Calu3 (cell line): ENCODE data around the gene DIP2A. TPM values are rescaled to one million over a fixed set of nuclear protein-coding genes. Genes with fewer than 3 reads are reported as not detected.
A peak's percentile ranks its signal among the peaks of the same experiment; 100 is the strongest.

Source experiments
- BruUV-seq: library from RNA; stranded (reverse); fragments of 400-500 nt; replicated peaks from 2 replicates; lab custom pipeline; 2021; lab: Mats Ljungman, UMichigan
- CTCF ChIA-PET: fragments of 300-600 bp; sonication (Branson Sonifier 250); formaldehyde crosslinking; loops from one replicate; lab custom pipeline; 2022; ENCODE audit warnings: antibody characterized with exemption; lab: Charles Lee
- DNase-seq: peaks from one replicate; pipeline ENCODE4 v3.0.0; 2022
- H3K27ac Mint-ChIP-seq: one replicate; pipeline ENCODE4 v1.8.0; 2022; ENCODE audit warnings: mixed read lengths; ENCODE audit not compliant: unreplicated experiment
- H3K27me3 Mint-ChIP-seq: one replicate; pipeline ENCODE4 v1.8.0; 2022; ENCODE audit warnings: mixed read lengths; ENCODE audit not compliant: unreplicated experiment
- H3K36me3 Mint-ChIP-seq: one replicate; pipeline ENCODE4 v1.8.0; 2022; ENCODE audit warnings: mild to moderate bottlenecking, moderate library complexity, mixed read lengths; ENCODE audit not compliant: insufficient read depth, unreplicated experiment
- H3K4me1 Mint-ChIP-seq: one replicate; pipeline ENCODE4 v1.8.0; 2022; ENCODE audit warnings: mild to moderate bottlenecking, low read depth, mixed read lengths; ENCODE audit not compliant: unreplicated experiment
- H3K4me3 Mint-ChIP-seq: one replicate; pipeline ENCODE4 v1.8.0; 2022; ENCODE audit warnings: mild to moderate bottlenecking, low read depth, moderate library complexity, mixed read lengths; ENCODE audit not compliant: unreplicated experiment
- H3K9me3 Mint-ChIP-seq: one replicate; pipeline ENCODE4 v1.8.0; 2022; ENCODE audit warnings: low read depth, mixed read lengths; ENCODE audit not compliant: unreplicated experiment
- intact Hi-C: fragments of 100-400 bp; cut with micrococcal nuclease; formaldehyde crosslinking; loops from one replicate; pipeline ENCODE4 v1.10.0; 2022; ENCODE audit not compliant: unreplicated experiment
- total RNA-seq: library from RNA; stranded (reverse); gene quantifications from 2 replicates; pipeline ENCODE4 v1.2.3, GENCODE V29; 2022
- TF ChIP-seq, protein P1 (sequence below): fragments of 200-600 bp; IDR thresholded peaks from one replicate; pipeline ENCODE4 v1.8.0; 2022; ENCODE audit warnings: antibody characterized with exemption; ENCODE audit not compliant: unreplicated experiment

The DIP2A gene
- total RNA-seq, 1 experiment from 2014 or later = 29.3 TPM

DNA sequence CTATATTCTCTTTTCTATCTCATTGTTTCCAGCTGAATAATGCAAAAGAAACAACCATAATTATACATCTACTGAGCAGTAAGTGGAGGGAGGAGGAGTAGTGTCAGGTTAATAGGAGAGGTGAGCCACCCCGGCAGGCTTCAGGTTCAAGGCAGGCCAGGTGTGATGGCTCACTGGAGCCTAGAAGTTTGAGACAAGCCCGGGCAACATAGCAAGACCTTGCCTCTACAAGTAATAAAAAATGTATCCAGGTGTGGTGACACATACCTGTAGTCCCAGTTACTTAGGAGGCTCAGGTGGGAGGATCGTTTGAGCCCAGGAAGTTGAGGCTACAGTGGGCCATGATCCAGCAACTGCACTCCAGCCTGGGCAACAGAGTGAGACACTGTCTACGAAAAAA is 1.9 kb upstream of the DIP2A start:
- H3K4me1 Mint-ChIP-seq = peaks cover 8% of the 10 kb centered on the region
- H3K27me3 Mint-ChIP-seq = no peaks in the 10 kb centered on the region
- H3K27ac Mint-ChIP-seq = no peak overlapping the region
- no TSS peak for BruUV-seq
- CTCF ChIA-PET = no interaction called here
- H3K36me3 Mint-ChIP-seq = peaks cover 24% of the 10 kb centered on the region
- no peak for DNase-seq
- intact Hi-C loops = no loop called here
- no peak overlapping the region for H3K4me3 Mint-ChIP-seq
- no peaks in the 10 kb centered on the region for H3K9me3 Mint-ChIP-seq
- TF ChIP-seq, protein P1, sequence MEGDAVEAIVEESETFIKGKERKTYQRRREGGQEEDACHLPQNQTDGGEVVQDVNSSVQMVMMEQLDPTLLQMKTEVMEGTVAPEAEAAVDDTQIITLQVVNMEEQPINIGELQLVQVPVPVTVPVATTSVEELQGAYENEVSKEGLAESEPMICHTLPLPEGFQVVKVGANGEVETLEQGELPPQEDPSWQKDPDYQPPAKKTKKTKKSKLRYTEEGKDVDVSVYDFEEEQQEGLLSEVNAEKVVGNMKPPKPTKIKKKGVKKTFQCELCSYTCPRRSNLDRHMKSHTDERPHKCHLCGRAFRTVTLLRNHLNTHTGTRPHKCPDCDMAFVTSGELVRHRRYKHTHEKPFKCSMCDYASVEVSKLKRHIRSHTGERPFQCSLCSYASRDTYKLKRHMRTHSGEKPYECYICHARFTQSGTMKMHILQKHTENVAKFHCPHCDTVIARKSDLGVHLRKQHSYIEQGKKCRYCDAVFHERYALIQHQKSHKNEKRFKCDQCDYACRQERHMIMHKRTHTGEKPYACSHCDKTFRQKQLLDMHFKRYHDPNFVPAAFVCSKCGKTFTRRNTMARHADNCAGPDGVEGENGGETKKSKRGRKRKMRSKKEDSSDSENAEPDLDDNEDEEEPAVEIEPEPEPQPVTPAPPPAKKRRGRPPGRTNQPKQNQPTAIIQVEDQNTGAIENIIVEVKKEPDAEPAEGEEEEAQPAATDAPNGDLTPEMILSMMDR = no peak

DNA sequence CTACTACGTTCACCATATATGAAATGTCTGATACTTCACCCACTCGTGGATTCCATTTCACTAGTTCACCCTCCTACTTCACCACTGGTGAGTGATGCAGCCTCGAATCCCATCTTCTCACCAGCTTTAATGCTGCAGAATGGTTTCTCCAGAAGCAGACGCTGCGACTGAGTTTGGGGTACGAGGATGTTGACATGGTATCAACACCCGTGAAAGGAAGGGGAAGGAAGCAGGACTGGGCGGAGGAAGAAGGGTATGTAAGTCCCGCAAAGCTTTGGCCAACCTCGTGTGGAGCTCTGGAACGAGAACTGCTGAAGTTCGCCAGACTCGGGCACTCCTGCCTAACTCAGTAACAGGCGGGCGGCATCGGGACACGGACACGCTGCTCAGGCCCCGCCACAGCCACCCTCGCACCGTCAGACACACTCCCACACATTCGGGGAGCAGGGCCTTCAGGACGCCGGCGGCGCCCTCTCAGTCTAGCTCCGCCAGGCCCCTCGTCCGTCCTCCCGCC is 833 bp upstream of the DIP2A start:
- Mint-ChIP-seq H3K36me3 (peaks cover 24% of the 10 kb centered on the region), H3K27ac (peak overlapping the region; percentile 61), H3K9me3 (no peaks in the 10 kb centered on the region), H3K4me3 (peak overlapping the region; percentile 74), H3K27me3 (no peaks in the 10 kb centered on the region), H3K4me1 (peaks cover 8% of the 10 kb centered on the region)
- TF ChIP-seq, protein P1 = no peak
- CTCF ChIA-PET = interaction anchor here (0.6 kb wide), 1 partner anchor 550 kb away, joined by 3 read pairs; no protein-coding TSS in a partner anchor
- peak; percentile 21 for DNase-seq
- intact Hi-C loops = no loop called here
- BruUV-seq = no TSS peak

DNA sequence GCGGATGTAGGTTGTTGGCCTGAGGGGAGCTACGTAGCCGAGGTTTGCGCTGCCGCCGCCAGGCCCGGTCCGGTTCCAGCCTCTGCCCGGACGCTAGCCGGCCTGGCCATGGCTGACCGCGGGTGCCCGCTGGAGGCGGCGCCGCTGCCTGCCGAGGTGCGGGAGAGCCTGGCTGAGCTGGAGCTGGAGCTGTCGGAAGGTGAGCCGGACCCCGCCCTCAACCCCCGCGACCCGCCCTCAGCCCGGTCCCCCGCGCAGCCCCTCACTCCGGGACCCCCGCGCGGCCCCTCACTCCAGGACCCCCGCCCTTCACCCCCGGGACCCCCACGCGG is 299 bp downstream of the DIP2A start:
- no peaks in the 10 kb centered on the region for H3K27me3 Mint-ChIP-seq
- no TSS peak for BruUV-seq
- intact Hi-C loops = no loop called here
- peaks cover 24% of the 10 kb centered on the region for H3K36me3 Mint-ChIP-seq
- TF ChIP-seq, protein P1 = no peak
- CTCF ChIA-PET = no interaction called here
- H3K4me1 Mint-ChIP-seq = peaks cover 8% of the 10 kb centered on the region
- peak overlapping the region; percentile 74 for H3K4me3 Mint-ChIP-seq
- no peak overlapping the region for H3K27ac Mint-ChIP-seq
- DNase-seq = no peak
- H3K9me3 Mint-ChIP-seq = no peaks in the 10 kb centered on the region

DNA sequence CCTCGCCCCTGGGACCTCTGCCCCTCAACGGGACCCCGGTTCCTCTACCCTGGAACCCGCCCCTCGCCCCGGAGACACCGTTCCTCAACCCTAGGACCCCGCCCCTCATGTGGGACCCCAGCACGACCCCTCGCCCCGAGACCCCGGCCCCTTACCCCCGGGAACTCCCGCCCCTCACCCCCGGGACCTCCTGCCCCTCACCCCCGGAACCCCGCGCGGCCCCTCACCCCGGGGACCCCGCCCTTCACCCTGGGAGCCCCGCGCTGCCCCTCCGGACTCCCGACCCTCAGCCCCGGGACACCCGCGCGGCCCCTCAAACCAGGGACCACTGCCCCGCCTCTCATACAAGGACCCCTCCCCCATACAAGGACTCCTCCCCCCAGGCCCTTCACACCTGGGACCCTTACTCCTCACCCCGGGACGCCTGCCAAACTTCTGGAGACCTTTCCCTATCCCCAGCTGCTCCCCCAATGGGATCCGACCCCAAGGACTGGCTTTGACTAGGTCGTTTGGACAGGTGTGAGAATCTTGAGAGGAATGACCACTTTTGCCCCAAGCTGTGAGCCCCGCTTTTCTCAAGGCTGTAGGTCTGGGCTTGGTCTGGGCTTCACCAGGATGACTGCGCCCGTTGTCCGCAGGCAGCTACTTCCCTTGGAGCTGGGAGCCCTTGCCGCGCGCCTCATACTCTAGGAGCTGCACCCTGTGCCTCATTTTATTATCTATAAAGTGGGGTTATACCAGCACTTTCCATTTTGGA is 843 bp downstream of the DIP2A start:
- no TSS peak for BruUV-seq
- TF ChIP-seq, protein P1 = no peak
- Mint-ChIP-seq H3K4me3 (peak overlapping the region; percentile 74), H3K27ac (no peak overlapping the region), H3K36me3 (peaks cover 24% of the 10 kb centered on the region), H3K4me1 (peaks cover 8% of the 10 kb centered on the region), H3K9me3 (no peaks in the 10 kb centered on the region), H3K27me3 (no peaks in the 10 kb centered on the region)
- CTCF ChIA-PET = no interaction called here
- DNase-seq = peak; percentile 17
- intact Hi-C loops = no loop called here
